SU-DHL-6 (cell line): ENCODE data around the gene TAF11.
"Not testable (repeated sequence)": the region's sequence is repeated elsewhere in the genome, so short reads cannot be mapped to it uniquely, and the experiment has no call there.

Experiments used
- H2AFZ ChIP-seq: fragments of 200-600 bp; sonication (generic); 2 replicates; pipeline ENCODE4 v1.6.1; 2014; ENCODE audit warnings: low read depth, mild to moderate bottlenecking, moderate library complexity, mixed read lengths, antibody characterized with exemption, low read length; ENCODE audit not compliant: severe bottlenecking
- H3F3A ChIP-seq: fragments of 200-600 bp; shearing (Covaris generic); 2 replicates; pipeline ENCODE4 v1.6.0; 2016; ENCODE audit warnings: antibody characterized with exemption, mild to moderate bottlenecking; ENCODE audit not compliant: insufficient read depth
- H3K27ac ChIP-seq: fragments of 200-600 bp; sonication (generic); 2 replicates; pipeline ENCODE4 v1.5.1; 2016; ENCODE audit warnings: low read depth, mild to moderate bottlenecking, low read length, moderate library complexity, mixed read lengths
- H3K27me3 ChIP-seq: fragments of 200-600 bp; sonication (generic), shearing (Covaris generic); 2 replicates; pipeline ENCODE4 v1.6.0; 2014; ENCODE audit warnings: mild to moderate bottlenecking, low read length
- H3K36me3 ChIP-seq: fragments of 200-600 bp; sonication (generic); 2 replicates; pipeline ENCODE4 v1.6.1; 2014; ENCODE audit warnings: mild to moderate bottlenecking, low read length, mixed read lengths
- H3K4me2 ChIP-seq: fragments of 300-600, 200-600 bp; shearing (Covaris generic), sonication (generic); 2 replicates; pipeline ENCODE4 v1.6.0; 2014; ENCODE audit warnings: low read length, low read depth, mild to moderate bottlenecking; ENCODE audit not compliant: poor library complexity, severe bottlenecking
- H3K4me3 ChIP-seq: fragments of 200-600 bp; sonication (generic); 2 replicates; pipeline ENCODE4 v1.5.1; 2014; ENCODE audit warnings: antibody characterized with exemption, low read length, mild to moderate bottlenecking, mixed read lengths; ENCODE audit not compliant: insufficient read depth, poor library complexity, severe bottlenecking
- H3K79me2 ChIP-seq: fragments of 200-600 bp; sonication (generic); 2 replicates; pipeline ENCODE4 v1.6.1; 2014; ENCODE audit warnings: mild to moderate bottlenecking, low read length, moderate library complexity; ENCODE audit not compliant: insufficient read depth
- H3K9ac ChIP-seq: fragments of 200-600 bp; sonication (generic); 2 replicates; pipeline ENCODE4 v1.7.0; 2014; ENCODE audit warnings: mild to moderate bottlenecking, low read length
- H3K9me2 ChIP-seq: fragments of 200-600 bp; sonication (generic); replicated peaks from 2 replicates; pipeline ENCODE4 v1.6.1; 2014; ENCODE audit warnings: low read length; ENCODE audit not compliant: insufficient read depth
- H3K9me3 ChIP-seq: fragments of 200-600 bp; sonication (generic); 2 replicates; pipeline ENCODE4 v1.6.1; 2014; ENCODE audit warnings: low read length, mixed read lengths; ENCODE audit not compliant: insufficient read depth
- H4K20me1 ChIP-seq: fragments of 200-600 bp; sonication (generic); 2 replicates; pipeline ENCODE4 v1.6.1; 2014; ENCODE audit warnings: low read depth, mild to moderate bottlenecking, antibody characterized with exemption, low read length, moderate library complexity, mixed read lengths
- CTCF ChIP-seq: fragments of 200-600 bp; sonication (generic); IDR thresholded peaks from one replicate; pipeline ENCODE4 v1.5.1; 2017; ENCODE audit warnings: antibody characterized with exemption, mild to moderate bottlenecking, low read length, moderate library complexity; ENCODE audit not compliant: insufficient read depth, poor library complexity, severe bottlenecking
- EZH2phosphoT487 ChIP-seq: fragments of 200-600 bp; sonication (generic), shearing (Covaris generic); conservative IDR thresholded peaks from 2 replicates; pipeline ENCODE4 v1.6.1; 2018; ENCODE audit warnings: mild to moderate bottlenecking, antibody characterized with exemption, low read length, moderate library complexity, mixed read lengths

Gene TAF11

GRCh38 chr6:34888514-34888856 is 643 bp upstream of the TAF11 start:
- Histone ChIP-seq H3F3A (peaks cover 22% of the 10 kb centered on the region), H3K36me3 (peaks cover 7% of the 10 kb centered on the region; the same call in 1 of the 2 replicates), H4K20me1 (peaks cover 11% of the 10 kb centered on the region; the same call in 1 of the 2 replicates), H3K79me2 (peaks cover 56% of the 10 kb centered on the region), H3K9ac (peak overlapping the region; percentile 86), H3K27ac (peak overlapping the region; percentile 53), H3K4me2 (peak overlapping the region; percentile 91), H3K9me2 (no peaks in the 10 kb centered on the region), H3K27me3 (no peaks in the 10 kb centered on the region), H3K9me3 (no peaks in the 10 kb centered on the region), H2AFZ (peak overlapping the region; percentile 87), H3K4me3 (peak overlapping the region; percentile 90)
- no peak for TF ChIP-seq CTCF
- no peak for TF ChIP-seq EZH2phosphoT487

- H2AFZ ChIP-seq, H4K20me1 ChIP-seq, H3K9me3 ChIP-seq, H3K27ac ChIP-seq, H3K9ac ChIP-seq, H3K27me3 ChIP-seq, H3K4me2 ChIP-seq, H3K9me2 ChIP-seq, H3K4me3 ChIP-seq: not testable (repeated sequence)
- peaks cover 21% of the 10 kb centered on the region for H3F3A ChIP-seq
- peaks cover 13% of the 10 kb centered on the region; the same call in 1 of the 2 replicates for H3K36me3 ChIP-seq
- H3K79me2 ChIP-seq, result peaks cover 63% of the 10 kb centered on the region
Observed at GRCh38 chr6:34885837-34886236, 2.0 kb downstream of the TAF11 start.

- H3K4me2 ChIP-seq, result peak overlapping the region; percentile 6
- no peaks in the 10 kb centered on the region for H4K20me1 ChIP-seq
- no peaks in the 10 kb centered on the region for H3K9me3 ChIP-seq
- H3K79me2 ChIP-seq, result peaks cover 57% of the 10 kb centered on the region
- TF ChIP-seq EZH2phosphoT487, result no peak
- no peak for TF ChIP-seq CTCF
- H3K9ac ChIP-seq, result no peak overlapping the region
- H2AFZ ChIP-seq, result no peak overlapping the region
- no peaks in the 10 kb centered on the region for H3K27me3 ChIP-seq
- peaks cover 21% of the 10 kb centered on the region; the same call in 1 of the 2 replicates for H3K36me3 ChIP-seq
- no peak overlapping the region for H3K27ac ChIP-seq
- H3K4me3 ChIP-seq, result no peak overlapping the region
- no peaks in the 10 kb centered on the region for H3K9me2 ChIP-seq
- H3F3A ChIP-seq, result peaks cover 15% of the 10 kb centered on the region
Observed at GRCh38 chr6:34884996-34885395, 2.8 kb downstream of the TAF11 start.

GRCh38 chr6:34884073-34884472 is 3.8 kb downstream of the TAF11 start:
- Histone ChIP-seq H3K36me3 (peaks cover 23% of the 10 kb centered on the region; the same call in 1 of the 2 replicates), H3K79me2 (peaks cover 57% of the 10 kb centered on the region), H3F3A (peaks cover 15% of the 10 kb centered on the region)
- not testable (repeated sequence) for H3K9me3 ChIP-seq, H3K4me2 ChIP-seq, H4K20me1 ChIP-seq, H3K9me2 ChIP-seq, H3K27ac ChIP-seq, H3K4me3 ChIP-seq, H2AFZ ChIP-seq, H3K9ac ChIP-seq, H3K27me3 ChIP-seq
